Neutrophil (primary cell): ENCODE results near the gene PTPN3.

Experiments used
- H3K27ac ChIP-seq: fragments of 200-600 bp; sonication (generic); 2 replicates; pipeline ENCODE4 v1.5.1; 2016; ENCODE audit warnings: mild to moderate bottlenecking, moderate library complexity
- H3K27me3 ChIP-seq: fragments of 200-600 bp; sonication (generic); 2 replicates; pipeline ENCODE4 v1.6.0; 2016; ENCODE audit warnings: mild to moderate bottlenecking
- H3K36me3 ChIP-seq: fragments of 200-600 bp; sonication (generic); 2 replicates; pipeline ENCODE4 v1.5.1; 2017
- H3K4me1 ChIP-seq, 2 experiments: fragments of 200-600 bp in 1 of 2; sonication (generic) in 1 of 2; 1 replicate in 1 of 2; 2 replicates in 1 of 2; pipeline versions ENCODE4 v1.5.1 to v1.6.1; 2013 to 2016; ENCODE audit warnings: low read depth in 1 of 2, low read length in 1 of 2, mild to moderate bottlenecking in 1 of 2, moderate library complexity in 1 of 2; ENCODE audit not compliant: control insufficient read depth in 1 of 2, insufficient read depth in 1 of 2
- H3K4me3 ChIP-seq, 2 experiments: fragments of 200-600 bp in 1 of 2; sonication (generic) in 1 of 2; 1 replicate in 1 of 2; 2 replicates in 1 of 2; pipeline ENCODE4 v1.5.1; 2013 to 2016; ENCODE audit warnings: low read depth in 1 of 2, low read length in 1 of 2, mild to moderate bottlenecking in 1 of 2, moderate library complexity in 1 of 2
- H3K9me3 ChIP-seq: fragments of 200-600 bp; sonication (generic); 2 replicates; pipeline ENCODE4 v1.5.1; 2016
- TF ChIP-seq, protein P1 (sequence below): fragments of 200-600 bp; sonication (generic); IDR thresholded peaks from 2 replicates; pipeline ENCODE4 v1.5.1; 2016; ENCODE audit warnings: antibody characterized with exemption

The PTPN3 gene

DNA sequence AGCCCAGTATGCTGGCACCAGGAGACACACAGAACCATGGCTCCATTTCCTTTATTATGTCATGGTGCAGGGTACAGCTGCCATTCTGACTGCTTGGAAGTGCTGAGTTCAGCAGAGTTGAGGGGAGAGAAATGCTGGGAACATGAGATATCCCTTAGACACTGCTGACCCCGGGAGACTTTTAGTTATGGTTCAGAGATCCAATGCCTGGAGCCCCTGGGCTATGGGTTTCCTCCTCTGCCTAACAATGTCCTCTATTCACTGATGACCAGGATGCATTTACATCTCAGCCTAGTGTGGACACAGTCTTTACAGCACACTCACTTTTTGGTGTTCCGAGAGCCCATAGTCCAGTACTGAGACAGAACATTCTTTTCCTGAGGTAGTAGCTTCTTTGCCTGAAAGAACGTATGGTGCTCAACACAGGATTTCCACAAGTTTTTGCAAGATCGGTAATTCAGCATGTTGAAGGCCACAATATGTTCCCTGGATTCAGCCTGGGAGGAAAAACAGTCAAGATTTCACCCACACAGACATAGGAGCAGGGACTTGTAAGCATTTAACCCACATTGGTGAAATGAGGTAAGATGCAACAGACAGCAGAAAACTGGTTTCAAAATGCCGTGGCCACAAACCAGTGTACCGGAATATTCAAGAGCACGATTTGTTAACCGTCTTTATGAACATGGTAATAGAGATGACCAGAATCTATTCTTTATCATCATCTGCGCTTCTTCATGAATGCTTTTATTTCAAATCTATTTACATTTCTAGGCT lies 71.3 kb downstream of the PTPN3 start:
- Histone ChIP-seq H3K4me3 (no peak overlapping the region), H3K4me1 (no peaks in the 10 kb centered on the region), H3K27ac (no peak overlapping the region), H3K27me3 (peaks cover 28% of the 10 kb centered on the region), H3K36me3 (no peaks in the 10 kb centered on the region), H3K9me3 (no peaks in the 10 kb centered on the region)
- TF ChIP-seq, protein P1, sequence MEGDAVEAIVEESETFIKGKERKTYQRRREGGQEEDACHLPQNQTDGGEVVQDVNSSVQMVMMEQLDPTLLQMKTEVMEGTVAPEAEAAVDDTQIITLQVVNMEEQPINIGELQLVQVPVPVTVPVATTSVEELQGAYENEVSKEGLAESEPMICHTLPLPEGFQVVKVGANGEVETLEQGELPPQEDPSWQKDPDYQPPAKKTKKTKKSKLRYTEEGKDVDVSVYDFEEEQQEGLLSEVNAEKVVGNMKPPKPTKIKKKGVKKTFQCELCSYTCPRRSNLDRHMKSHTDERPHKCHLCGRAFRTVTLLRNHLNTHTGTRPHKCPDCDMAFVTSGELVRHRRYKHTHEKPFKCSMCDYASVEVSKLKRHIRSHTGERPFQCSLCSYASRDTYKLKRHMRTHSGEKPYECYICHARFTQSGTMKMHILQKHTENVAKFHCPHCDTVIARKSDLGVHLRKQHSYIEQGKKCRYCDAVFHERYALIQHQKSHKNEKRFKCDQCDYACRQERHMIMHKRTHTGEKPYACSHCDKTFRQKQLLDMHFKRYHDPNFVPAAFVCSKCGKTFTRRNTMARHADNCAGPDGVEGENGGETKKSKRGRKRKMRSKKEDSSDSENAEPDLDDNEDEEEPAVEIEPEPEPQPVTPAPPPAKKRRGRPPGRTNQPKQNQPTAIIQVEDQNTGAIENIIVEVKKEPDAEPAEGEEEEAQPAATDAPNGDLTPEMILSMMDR, result no peak

DNA sequence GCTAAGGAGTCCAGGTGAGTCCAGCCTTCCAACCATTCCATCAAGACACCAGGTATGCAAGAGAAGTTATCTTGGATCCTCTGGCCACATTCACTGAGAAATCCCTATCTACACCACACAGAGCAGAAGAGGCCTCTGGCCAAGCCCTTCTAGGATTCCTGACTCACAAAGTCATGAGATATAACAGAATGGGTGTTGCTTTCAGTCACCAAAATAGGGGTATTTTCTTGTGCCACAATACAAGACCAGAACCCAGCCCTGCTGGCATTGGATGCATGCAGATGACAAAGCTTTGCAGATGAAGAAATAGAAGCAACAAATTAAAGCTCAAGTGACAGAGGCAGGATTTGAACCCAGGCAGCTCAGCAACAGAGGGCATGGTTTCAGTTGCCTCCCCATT lies 73.5 kb downstream of the PTPN3 start:
- H3K27ac ChIP-seq, result no peak overlapping the region
- no peaks in the 10 kb centered on the region for H3K4me1 ChIP-seq
- H3K27me3 ChIP-seq, result peaks cover 44% of the 10 kb centered on the region
- H3K4me3 ChIP-seq, result no peak overlapping the region
- H3K36me3 ChIP-seq, result no peaks in the 10 kb centered on the region
- TF ChIP-seq, protein P1, result no peak
- no peaks in the 10 kb centered on the region for H3K9me3 ChIP-seq

DNA sequence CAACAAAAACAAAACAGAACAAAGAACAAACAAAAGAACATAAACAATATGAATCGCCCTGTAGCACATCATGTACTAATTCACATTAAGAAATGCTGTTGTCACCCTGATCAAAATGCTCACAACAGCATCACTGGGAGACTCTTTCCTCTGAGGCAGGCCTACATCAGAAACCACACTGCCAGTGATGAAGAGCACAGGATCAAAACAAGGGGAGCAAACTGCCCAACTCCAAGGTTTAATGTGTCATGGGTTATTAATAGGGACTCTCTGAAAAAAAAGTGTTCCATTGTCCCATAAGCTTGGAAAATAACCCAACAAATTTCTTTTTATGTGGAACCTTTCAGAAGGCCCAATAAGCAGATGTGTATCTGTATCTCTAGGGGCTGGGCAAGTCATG lies 74.2 kb downstream of the PTPN3 start:
- Histone ChIP-seq H3K27me3 (peaks cover 48% of the 10 kb centered on the region), H3K9me3 (no peaks in the 10 kb centered on the region), H3K36me3 (no peaks in the 10 kb centered on the region), H3K4me3 (no peak overlapping the region), H3K27ac (no peak overlapping the region), H3K4me1 (no peaks in the 10 kb centered on the region)
- TF ChIP-seq, protein P1, result no peak

DNA sequence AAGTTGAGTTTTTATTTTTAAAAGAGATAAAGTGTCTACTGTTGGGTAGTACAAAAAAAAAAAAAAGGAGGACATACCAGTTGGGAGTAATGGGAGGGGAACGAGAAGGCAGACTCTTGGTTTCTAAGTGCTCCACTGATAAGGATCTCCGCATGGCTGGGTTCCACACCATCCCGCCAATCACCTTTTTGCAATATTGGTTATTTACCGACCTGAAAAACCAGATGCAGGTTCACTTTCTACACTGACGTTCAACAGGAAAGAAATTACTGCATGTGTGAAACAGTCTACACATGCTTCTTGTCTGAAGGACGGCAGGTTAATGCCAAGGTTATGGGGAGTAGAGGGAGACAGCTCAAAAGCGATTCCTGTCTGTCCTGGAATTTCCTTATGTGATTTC lies 75.5 kb downstream of the PTPN3 start:
- TF ChIP-seq, protein P1, result no peak
- Histone ChIP-seq H3K27me3 (peaks cover 55% of the 10 kb centered on the region), H3K4me3 (no peak overlapping the region), H3K36me3 (no peaks in the 10 kb centered on the region), H3K9me3 (no peaks in the 10 kb centered on the region), H3K4me1 (no peaks in the 10 kb centered on the region), H3K27ac (no peak overlapping the region)

DNA sequence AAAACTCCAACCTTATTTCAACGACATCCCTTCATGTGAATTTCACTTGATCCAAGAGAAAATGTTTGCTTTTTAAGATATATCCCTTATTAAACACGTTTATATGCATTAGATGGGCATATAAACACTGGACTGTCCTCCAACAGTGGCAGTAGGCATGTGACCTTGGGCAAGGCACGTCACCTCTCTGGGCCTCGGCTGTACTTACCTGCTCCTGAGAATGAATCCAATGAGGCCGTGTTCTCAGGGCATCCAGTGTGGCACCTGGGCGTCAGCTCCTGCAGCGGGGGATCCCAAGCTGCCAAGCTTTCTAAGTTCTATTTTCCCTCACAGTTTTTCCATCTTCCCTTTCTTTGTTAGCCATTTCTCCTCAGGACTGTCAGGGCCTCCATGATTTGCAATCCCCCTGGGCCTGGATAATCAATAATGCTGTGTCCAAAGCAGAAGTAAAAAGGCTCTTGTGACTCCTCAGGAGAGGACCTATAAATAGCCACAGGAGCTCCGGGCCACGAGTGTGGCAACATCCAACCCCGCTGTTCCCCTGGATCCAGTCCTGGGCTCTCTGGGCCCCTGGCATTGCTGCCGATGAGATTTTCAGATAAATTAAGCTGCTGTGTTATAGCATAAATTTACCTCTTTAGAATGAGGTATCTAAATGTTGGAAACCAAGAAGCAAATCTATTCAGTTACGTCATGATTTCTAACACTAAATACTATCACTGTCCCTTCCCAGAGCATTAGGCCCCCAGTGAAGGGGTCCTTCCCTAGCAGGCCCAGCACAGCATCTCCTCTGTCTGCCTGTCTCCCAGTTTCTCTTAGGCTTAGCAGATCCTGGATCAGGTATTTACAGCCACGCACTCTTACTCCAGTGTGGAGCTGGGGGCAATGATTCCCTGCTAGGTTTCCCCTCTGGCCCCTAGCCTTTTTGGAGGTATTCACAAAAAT lies 76.8 kb downstream of the PTPN3 start:
- H3K4me1 ChIP-seq, result no peaks in the 10 kb centered on the region
- H3K27me3 ChIP-seq, result peaks cover 50% of the 10 kb centered on the region
- TF ChIP-seq, protein P1, result no peak

More for the DNA sequence above, 76.8 kb downstream of the PTPN3 start:
- Histone ChIP-seq H3K36me3 (no peaks in the 10 kb centered on the region), H3K27ac (no peak overlapping the region), H3K4me3 (no peak overlapping the region), H3K9me3 (no peaks in the 10 kb centered on the region)
